GM10266 (cell line): ENCODE measurements around the gene SLC6A14.

Experiments
- DNase-seq: peaks from one replicate; pipeline ENCODE4 v3.0.0; 2012; ENCODE audit errors: extremely low spot score
- CTCF ChIP-seq: IDR thresholded peaks from 2 replicates; pipeline ENCODE4 v1.5.1; 2012; ENCODE audit warnings: mild to moderate bottlenecking, low read depth; ENCODE audit not compliant: control insufficient read depth, insufficient read depth; ENCODE audit errors: missing control alignments

Gene SLC6A14

GRCh38 chrX:116436358-116436816 is at the start of gene SLC6A14:
TSS of gene SLC6A14 (plus strand) at chrX:116436606. CDS start at chrX:116436710, 104 bp downstream.
- DNase-seq, result no peak
- no peak for TF ChIP-seq CTCF

GRCh38 chrX:116395752-116396151 is 40.7 kb upstream of the SLC6A14 start:
- no peak for TF ChIP-seq CTCF
- DNase-seq, result no peak

GRCh38 chrX:116399681-116400080 is 36.7 kb upstream of the SLC6A14 start:
- no peak for TF ChIP-seq CTCF
- no peak for DNase-seq

GRCh38 chrX:116409219-116409618 is 27.2 kb upstream of the SLC6A14 start:
- no peak for TF ChIP-seq CTCF
- DNase-seq, result no peak

GRCh38 chrX:116413273-116413672 is 23.1 kb upstream of the SLC6A14 start:
- DNase-seq, result no peak
- TF ChIP-seq CTCF, result no peak

- TF ChIP-seq CTCF, result no peak
- no peak for DNase-seq
Observed at GRCh38 chrX:116417214-116417613, 19.2 kb upstream of the SLC6A14 start.

- no peak for DNase-seq
- TF ChIP-seq CTCF, result no peak
Observed at GRCh38 chrX:116417968-116418367, 18.4 kb upstream of the SLC6A14 start.
